ENCODE results near the gene ANKDD1A.
A peak's percentile ranks its signal among the peaks of the same experiment; 100 is the strongest.

Gene ANKDD1A

GRCh38 chr15:64916365-64916764 is 4.7 kb downstream of the ANKDD1A start:
- no peak overlapping the region for H3K27ac ChIP-seq
- DNase-seq, result no peak
- intact Hi-C loops (cut with DNase I; ENCODE audit: low total_unique reads), result no loop called here

DNA sequence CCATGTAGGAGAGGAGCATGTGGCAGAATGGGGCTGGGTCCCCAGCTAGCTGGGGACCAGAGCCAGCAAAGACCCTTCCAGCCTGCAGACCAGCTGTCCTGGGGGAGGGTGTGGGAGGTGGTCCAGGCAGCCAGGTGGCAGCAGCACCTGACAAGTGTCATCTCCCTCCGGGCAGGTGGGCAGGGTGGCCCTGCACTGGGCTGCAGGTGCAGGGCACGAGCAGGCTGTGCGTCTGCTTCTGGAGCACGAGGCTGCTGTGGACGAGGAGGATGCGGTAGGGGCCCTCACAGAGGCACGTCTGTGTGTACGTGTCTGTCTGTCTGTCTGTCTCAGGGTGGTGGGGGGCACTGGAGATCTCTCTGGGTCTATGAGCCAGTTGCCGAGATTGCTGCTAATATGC is 5.5 kb downstream of the ANKDD1A start:
- H3K9me3 ChIP-seq, result no peaks in the 10 kb centered on the region
- H3K4me1 ChIP-seq, result peaks cover 0 to 27% (median 13%) of the 10 kb centered on the region in 4 donors
- no peak for TF ChIP-seq CTCF (IDR thresholded peaks at IDR 0.05)
- intact Hi-C loops (cut with DNase I; ENCODE audit: low total_unique reads), result no loop called here
- H3K27me3 ChIP-seq, result no peaks in the 10 kb centered on the region
- H3K4me3 ChIP-seq, result no peak overlapping the region
- no peak for DNase-seq
- no peak overlapping the region for H3K27ac ChIP-seq
- no peaks in the 10 kb centered on the region for H3K36me3 ChIP-seq

More at GRCh38 chr15:64916365-64916764, 4.7 kb downstream of the ANKDD1A start:
- Histone ChIP-seq H3K4me1 (peaks cover 0 to 21% (median 6%) of the 10 kb centered on the region in 4 donors), H3K9me3 (no peaks in the 10 kb centered on the region), H3K27me3 (no peaks in the 10 kb centered on the region), H3K4me3 (no peak overlapping the region), H3K36me3 (no peaks in the 10 kb centered on the region)
- TF ChIP-seq CTCF (IDR thresholded peaks at IDR 0.05), result no peak

DNA sequence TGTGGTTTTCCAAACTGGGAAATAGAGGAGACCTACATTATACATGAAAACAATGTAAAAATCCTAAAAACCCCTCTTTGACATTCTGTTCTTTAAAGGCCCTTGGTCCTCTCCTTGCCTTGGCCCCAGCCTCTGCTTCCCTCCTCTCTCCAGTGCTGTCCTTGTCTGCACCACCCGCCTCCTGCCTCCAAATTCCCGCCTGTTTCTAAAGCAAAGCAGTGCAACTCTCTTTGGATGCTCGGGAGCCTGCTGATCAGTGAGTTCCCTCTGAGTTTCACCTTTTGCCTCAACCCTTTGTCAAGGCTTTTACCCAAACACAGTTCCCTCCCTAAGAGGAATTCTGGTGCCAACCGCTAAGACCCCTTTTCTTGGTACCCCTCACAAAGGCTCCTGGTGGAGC is 8.0 kb downstream of the ANKDD1A start:
- no peak for DNase-seq
- H3K27ac ChIP-seq, result peak overlapping the region in 1 of 2 donors; percentile 86
- TF ChIP-seq CTCF (IDR thresholded peaks at IDR 0.05), result no peak

DNA sequence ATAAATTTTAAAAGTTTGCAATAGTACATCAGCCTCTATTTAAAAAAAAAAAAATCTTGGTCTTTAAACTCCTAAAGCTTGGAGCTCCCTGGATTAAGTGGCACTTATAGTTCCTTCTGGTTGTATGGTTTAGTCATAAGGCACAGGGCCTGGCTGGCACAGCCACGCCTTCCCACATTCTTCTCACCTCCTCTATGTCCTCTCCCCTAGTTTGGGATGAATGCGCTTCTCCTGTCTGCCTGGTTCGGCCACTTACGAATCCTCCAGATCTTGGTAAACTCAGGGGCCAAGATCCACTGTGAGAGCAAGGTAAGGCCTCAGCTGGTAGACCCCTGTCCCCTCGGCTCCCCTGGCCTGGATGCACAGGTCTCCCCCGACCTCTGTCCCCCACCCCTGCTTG is 10.0 kb downstream of the ANKDD1A start:
- intact Hi-C loops (cut with DNase I; ENCODE audit: low total_unique reads), result no loop called here
- Histone ChIP-seq H3K4me1 (peaks cover 0 to 27% (median 12%) of the 10 kb centered on the region in 4 donors), H3K4me3 (no peak overlapping the region), H3K27me3 (no peaks in the 10 kb centered on the region), H3K27ac (peak overlapping the region; percentile 75 to 86), H3K9me3 (no peaks in the 10 kb centered on the region), H3K36me3 (peaks cover 0 to 8% (median 0%) of the 10 kb centered on the region in 3 donors)
- no peak for DNase-seq
- no peak for TF ChIP-seq CTCF (IDR thresholded peaks at IDR 0.05)

More for the DNA sequence above, 8.0 kb downstream of the ANKDD1A start:
- intact Hi-C loops (cut with DNase I; ENCODE audit: low total_unique reads), result no loop called here
- Histone ChIP-seq H3K36me3 (no peaks in the 10 kb centered on the region), H3K4me1 (peaks cover 0 to 27% (median 12%) of the 10 kb centered on the region in 4 donors), H3K27me3 (no peaks in the 10 kb centered on the region), H3K9me3 (no peaks in the 10 kb centered on the region), H3K4me3 (no peak overlapping the region)

DNA sequence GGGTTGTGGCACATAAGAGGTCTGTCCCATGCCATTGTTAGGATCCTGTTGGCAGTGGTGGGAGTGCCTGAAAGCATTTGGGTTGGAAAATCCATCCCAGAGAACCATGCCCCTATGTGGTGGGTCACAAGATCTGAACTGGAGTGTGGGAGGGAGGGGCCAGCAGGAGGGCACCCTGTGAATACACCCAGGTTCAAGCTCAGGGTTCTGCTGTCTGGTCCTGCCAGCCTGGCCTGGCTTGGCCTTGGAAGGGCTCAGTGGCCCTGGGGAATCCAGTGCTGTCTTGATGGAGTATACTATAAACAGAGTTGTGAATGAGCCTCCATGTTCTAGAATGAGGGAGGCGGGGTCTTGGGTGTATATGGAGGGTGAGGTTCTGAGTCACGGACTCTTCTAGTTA is 11.8 kb downstream of the ANKDD1A start:
- no peak for TF ChIP-seq CTCF (IDR thresholded peaks at IDR 0.05)
- H3K27ac ChIP-seq, result peak overlapping the region in 1 of 2 donors; percentile 86
- H3K27me3 ChIP-seq, result no peaks in the 10 kb centered on the region
- H3K4me1 ChIP-seq, result peaks cover 0 to 27% (median 12%) of the 10 kb centered on the region in 4 donors
- no peaks in the 10 kb centered on the region for H3K9me3 ChIP-seq
- peaks cover 0 to 10% (median 7%) of the 10 kb centered on the region in 3 donors for H3K36me3 ChIP-seq
- DNase-seq, result no peak
- no peak overlapping the region for H3K4me3 ChIP-seq
- intact Hi-C loops (cut with DNase I; ENCODE audit: low total_unique reads), result no loop called here

Data from tibial artery (tissue), 4 donors.